ENCODE data around the gene CFAP90. TPM values are rescaled to one million over a fixed set of nuclear protein-coding genes. Genes with fewer than 3 reads are reported as not detected.

CFAP90 gene
- total and polyA plus RNA-seq, 2 donors (not counting 3 experiments of a cell fraction or from before 2014, with no cell fraction given): 0.07 TPM; not detected in 1

DNA sequence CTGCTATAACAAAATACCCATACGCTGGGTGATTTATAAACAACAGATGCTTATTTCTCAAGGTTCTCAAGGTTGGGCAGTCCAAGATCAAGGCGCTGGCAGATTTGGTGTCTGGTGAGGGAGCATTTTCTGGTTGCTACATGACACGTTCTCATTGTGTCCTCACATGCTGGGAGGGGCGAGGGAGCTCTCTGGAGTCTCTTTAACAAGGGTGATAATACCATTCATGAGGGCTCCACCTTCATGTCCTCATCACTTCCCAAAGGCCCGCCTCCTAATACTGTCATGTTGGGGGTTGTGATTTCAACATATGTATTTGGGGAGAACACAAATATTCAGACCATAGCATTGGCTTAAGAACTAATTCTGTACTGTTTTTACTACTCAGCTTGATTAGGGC lies 4.6 kb downstream of the CFAP90 start:
- BruUV-seq (replicated peaks): no TSS peak
- ChIA-PET CTCF (no interaction called here), POLR2A (no interaction called here)
- H2AFZ ChIP-seq (ENCODE audit: low read depth, low read length): no peak overlapping the region
- intact Hi-C loops (cut with micrococcal nuclease) (no loop called here), dilution Hi-C loops (cut with MboI; ENCODE audit: extremely low pct_ligation_motif_present, low sequenced_read_pairs) (no loop called here)
- H4K20me1 ChIP-seq (replicated peaks; ENCODE audit: control insufficient read depth, extremely low read depth, insufficient read depth, low read length): no peaks in the 10 kb centered on the region
- no peaks in the 10 kb centered on the region for H3K9me1 ChIP-seq (replicated peaks; ENCODE audit: control insufficient read depth, extremely low read depth, insufficient read depth, low read length)
- H3K9me3 ChIP-seq (replicated peaks; ENCODE audit: control insufficient read depth, insufficient read depth, low read length): no peaks in the 10 kb centered on the region
- FAIRE-seq (no peak), DNase-seq (ENCODE audit: low read depth, low spot score) (no peak)
- H3K4me3 ChIP-seq (replicated peaks in 1 of 3; ENCODE audit: insufficient read depth in 1 of 3, low read depth in 1 of 3, low read length in 3 of 3): no peak overlapping the region
- no peak overlapping the region for H3K9ac ChIP-seq (replicated peaks; ENCODE audit: extremely low read depth, insufficient read depth, low read length)
- no peak overlapping the region for H3K4me2 ChIP-seq (ENCODE audit: insufficient read depth, low read length)
- no peaks in the 10 kb centered on the region for H3K36me3 ChIP-seq (ENCODE audit: control insufficient read depth in 2 of 2, extremely low read depth in 1 of 2, insufficient read depth in 2 of 2, low read length in 2 of 2)
- TF ChIP-seq, protein P1, sequence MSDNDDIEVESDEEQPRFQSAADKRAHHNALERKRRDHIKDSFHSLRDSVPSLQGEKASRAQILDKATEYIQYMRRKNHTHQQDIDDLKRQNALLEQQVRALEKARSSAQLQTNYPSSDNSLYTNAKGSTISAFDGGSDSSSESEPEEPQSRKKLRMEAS (IDR thresholded peaks at IDR 0.05; ENCODE audit: insufficient read depth, insufficient read length): no peak
- no peak for TF ChIP-seq FOS (IDR thresholded peaks at IDR 0.05; ENCODE audit: borderline replicate concordance, insufficient read depth, low read length)
- TF ChIP-seq, protein P2, sequence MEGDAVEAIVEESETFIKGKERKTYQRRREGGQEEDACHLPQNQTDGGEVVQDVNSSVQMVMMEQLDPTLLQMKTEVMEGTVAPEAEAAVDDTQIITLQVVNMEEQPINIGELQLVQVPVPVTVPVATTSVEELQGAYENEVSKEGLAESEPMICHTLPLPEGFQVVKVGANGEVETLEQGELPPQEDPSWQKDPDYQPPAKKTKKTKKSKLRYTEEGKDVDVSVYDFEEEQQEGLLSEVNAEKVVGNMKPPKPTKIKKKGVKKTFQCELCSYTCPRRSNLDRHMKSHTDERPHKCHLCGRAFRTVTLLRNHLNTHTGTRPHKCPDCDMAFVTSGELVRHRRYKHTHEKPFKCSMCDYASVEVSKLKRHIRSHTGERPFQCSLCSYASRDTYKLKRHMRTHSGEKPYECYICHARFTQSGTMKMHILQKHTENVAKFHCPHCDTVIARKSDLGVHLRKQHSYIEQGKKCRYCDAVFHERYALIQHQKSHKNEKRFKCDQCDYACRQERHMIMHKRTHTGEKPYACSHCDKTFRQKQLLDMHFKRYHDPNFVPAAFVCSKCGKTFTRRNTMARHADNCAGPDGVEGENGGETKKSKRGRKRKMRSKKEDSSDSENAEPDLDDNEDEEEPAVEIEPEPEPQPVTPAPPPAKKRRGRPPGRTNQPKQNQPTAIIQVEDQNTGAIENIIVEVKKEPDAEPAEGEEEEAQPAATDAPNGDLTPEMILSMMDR (IDR thresholded peaks at IDR 0.05; ENCODE audit: extremely low read depth in 1 of 2, insufficient read depth in 1 of 2, low read depth in 1 of 2, low read length in 2 of 2): no peak
- no peak for TF ChIP-seq MYC (IDR thresholded peaks at IDR 0.05; ENCODE audit: low read depth, low read length)
- TF ChIP-seq EZH2 (IDR thresholded peaks at IDR 0.05; ENCODE audit: borderline replicate concordance, low read depth, low read length, severe bottlenecking): no peak
- no peak for TF ChIP-seq POLR2A (IDR thresholded peaks at IDR 0.05; ENCODE audit: low read depth, low read length)
- no peak for TF ChIP-seq JUN (IDR thresholded peaks at IDR 0.05; ENCODE audit: borderline replicate concordance, insufficient read depth, insufficient read length, low read depth)
- TF ChIP-seq POLR2AphosphoS5 (IDR thresholded peaks at IDR 0.05; ENCODE audit: insufficient read depth, low read depth, low read length): no peak
- no peak for TF ChIP-seq GATA2 (IDR thresholded peaks at IDR 0.05; ENCODE audit: insufficient read depth, insufficient read length, low read depth, low read length)
- no peaks in the 10 kb centered on the region for H3K4me1 ChIP-seq (ENCODE audit: control insufficient read depth, extremely low read depth, insufficient read depth, low read length)
- H3K27ac ChIP-seq (ENCODE audit: insufficient read depth, low read depth, low read length): no peak overlapping the region
- peaks cover 21 to 25% of the 10 kb centered on the region in 2 experiments for H3K27me3 ChIP-seq (ENCODE audit: control insufficient read depth in 2 of 2, insufficient read depth in 2 of 2, low read length in 2 of 2)
- H3K79me2 ChIP-seq (ENCODE audit: control insufficient read depth, insufficient read depth, low read length): no peaks in the 10 kb centered on the region

Measured in endothelial cell of umbilical vein (primary cell).